ENCODE data around the gene ARL15. TPM values are rescaled to one million over a fixed set of nuclear protein-coding genes. Genes with fewer than 3 reads are reported as not detected.

Gene ARL15
- total and polyA plus RNA-seq, 2 of the 4 experiments (the other 2 are of a cell fraction): 7.3 to 19.2 TPM

GRCh38 chr5:53926026-53926425, 384.3 kb downstream of the ARL15 start:
- Histone ChIP-seq H3K9ac (ENCODE audit: low read depth, low read length) (no peak overlapping the region), H2AK5ac (ENCODE audit: low read depth, low read length) (no peak overlapping the region), H2BK20ac (ENCODE audit: low read depth, low read length) (no peak overlapping the region), H2AK9ac (replicated peaks; ENCODE audit: low read depth, low read length, poor library complexity) (no peak overlapping the region), H3K9me3 (ENCODE audit: control insufficient read depth, insufficient read depth, low read length) (no peaks in the 10 kb centered on the region), H2BK5ac (ENCODE audit: low read depth, low read length, poor library complexity, severe bottlenecking) (no peak overlapping the region), H2BK120ac (ENCODE audit: low read depth, low read length) (no peak overlapping the region), H2AFZ (replicated peaks; ENCODE audit: low read length, poor library complexity) (no peak overlapping the region), H3K4me2 (ENCODE audit: low read depth, low read length) (no peak overlapping the region), H3K79me1 (ENCODE audit: low read depth in 1 of 2, low read length in 2 of 2) (no peaks in the 10 kb centered on the region), H2BK15ac (ENCODE audit: low read depth, low read length) (no peak overlapping the region), H3K4me1 (ENCODE audit: control insufficient read depth, insufficient read depth, low read length) (peaks cover 5% of the 10 kb centered on the region), H4K8ac (ENCODE audit: low read depth in 2 of 2, low read length in 2 of 2) (no peak overlapping the region), H3K27me3 (ENCODE audit: control insufficient read depth, insufficient read depth, low read length) (no peaks in the 10 kb centered on the region), H4K91ac (ENCODE audit: insufficient read depth, low read depth, low read length) (no peak overlapping the region), H3K27ac (ENCODE audit: insufficient read depth, low read length) (no peak overlapping the region), H3K56ac (ENCODE audit: extremely low read depth, insufficient read depth, low read length) (no peak overlapping the region), H3K4ac (ENCODE audit: low read depth, low read length) (no peak overlapping the region), H4K20me1 (ENCODE audit: insufficient read depth, low read length) (no peaks in the 10 kb centered on the region), H3K4me3 (ENCODE audit: insufficient read depth, low read depth, low read length) (no peak overlapping the region), H3K9me1 (ENCODE audit: insufficient read depth, low read length) (no peaks in the 10 kb centered on the region), H3K36me3 (ENCODE audit: control insufficient read depth, insufficient read depth, low read length) (no peaks in the 10 kb centered on the region), H3K14ac (replicated peaks; ENCODE audit: low read depth, low read length) (no peak overlapping the region), H4K5ac (ENCODE audit: low read depth, low read length) (no peak overlapping the region), H3K23ac (ENCODE audit: low read depth, low read length) (no peak overlapping the region), H3K18ac (ENCODE audit: low read depth, low read length) (no peak overlapping the region)
- in situ Hi-C loops (cut with MboI; ENCODE audit: low sequenced_read_pairs) (no loop called here), intact Hi-C loops (cut with micrococcal nuclease) (no loop called here), dilution Hi-C loops (cut with HindIII; ENCODE audit: low sequenced_read_pairs, unreplicated experiment) (no loop called here)
- no peak for DNase-seq
- ChIA-PET CTCF (no interaction called here), POLR2A (ENCODE audit: unreplicated experiment) (no interaction called here)
- WGBS, 2 experiments (ENCODE audit: extremely low coverage in 2 of 2, insufficient read length in 1 of 2): no CpG with 5 or more reads among the region's 4 CpGs
- TF ChIP-seq FOS (IDR thresholded peaks at IDR 0.05; ENCODE audit: low read depth, low read length): no peak
- no peak for TF ChIP-seq MXI1 (IDR thresholded peaks at IDR 0.05; ENCODE audit: borderline replicate concordance, low read depth, low read length)
- no peak for TF ChIP-seq BHLHE40 (IDR thresholded peaks at IDR 0.05; ENCODE audit: low read depth, low read length)
- no peak for TF ChIP-seq SMC3 (IDR thresholded peaks at IDR 0.05; ENCODE audit: low read depth, low read length)
- TF ChIP-seq POLR2A (IDR thresholded peaks at IDR 0.05; ENCODE audit: low read depth, low read length): no peak
- TF ChIP-seq RCOR1 (IDR thresholded peaks at IDR 0.05; ENCODE audit: insufficient replicate concordance, low read length): no peak
- ATAC-seq (ENCODE audit: low read depth): no peak
- no TSS peak for BruUV-seq (replicated peaks)
